Endothelial cell of umbilical vein (primary cell): ENCODE measurements around the gene C3orf52. TPM values are rescaled to one million over a fixed set of nuclear protein-coding genes. Genes with fewer than 3 reads are reported as not detected.

Experiments
- BruUV-seq: library from RNA; stranded (reverse); fragments of 400-500 nt; replicated peaks from 2 replicates; lab custom pipeline; 2021; lab: Mats Ljungman, UMichigan
- CTCF ChIA-PET: fragments of 300-600, 350-600 bp; sonication (Branson Sonifier 250); formaldehyde crosslinking; loops from one replicate; lab custom pipeline; 2021; ENCODE audit warnings: antibody characterized with exemption, inconsistent platforms; lab: Charles Lee
- POLR2A ChIA-PET: fragments of 300-600, 350-600 bp; sonication (Branson Sonifier 250); formaldehyde crosslinking; loops from one replicate; lab custom pipeline; 2021; ENCODE audit warnings: antibody characterized with exemption, inconsistent platforms; lab: Charles Lee
- DNase-seq: peaks from one replicate; pipeline ENCODE4 v3.0.0-alpha.2; 2011; ENCODE audit warnings: low read depth, low spot score
- FAIRE-seq: peaks from 2 replicates; lab custom pipeline; 2011; peaks lifted over from hg19 to GRCh38; lab: Jason Lieb, UNC
- H2AFZ ChIP-seq: 2 replicates; pipeline ENCODE4 v1.6.0; 2012; ENCODE audit warnings: low read depth, low read length, control low read depth, inconsistent platforms
- H3K27ac ChIP-seq: 2 replicates; pipeline ENCODE4 v1.5.1; 2011; ENCODE audit warnings: low read depth, mild to moderate bottlenecking, control low read depth, low read length, moderate library complexity; ENCODE audit not compliant: insufficient read depth
- H3K27me3 ChIP-seq, 2 experiments: 2 replicates each; pipeline versions ENCODE4 v1.6.0 to v1.6.1; 2011; ENCODE audit warnings: low read length in 2 of 2, mixed read lengths in 1 of 2; ENCODE audit not compliant: control insufficient read depth in 2 of 2, insufficient read depth in 2 of 2
- H3K36me3 ChIP-seq, 2 experiments: 2 replicates in 1 of 2; 3 replicates in 1 of 2; pipeline ENCODE4 v1.5.1; 2011; ENCODE audit warnings: low read length in 2 of 2, mild to moderate bottlenecking in 1 of 2, moderate library complexity in 1 of 2; ENCODE audit not compliant: control insufficient read depth in 2 of 2, insufficient read depth in 2 of 2; ENCODE audit errors: extremely low read depth in 1 of 2
- H3K4me1 ChIP-seq: 3 replicates; pipeline ENCODE4 v1.5.1; 2011; ENCODE audit warnings: mild to moderate bottlenecking, low read length; ENCODE audit not compliant: control insufficient read depth, insufficient read depth; ENCODE audit errors: extremely low read depth
- H3K4me2 ChIP-seq: 2 replicates; pipeline ENCODE4 v1.6.1; 2011; ENCODE audit warnings: low read length, control low read depth, mixed read lengths; ENCODE audit not compliant: insufficient read depth
- H3K4me3 ChIP-seq, 3 experiments: fragments of 200-600 bp in 1 of 3; sonication (generic), shearing (Covaris generic) in 1 of 3; replicated peaks in 1 of 3; 2 replicates each; pipeline ENCODE4 v1.5.1; 2011 to 2016; ENCODE audit warnings: control low read depth in 3 of 3, low read length in 3 of 3, mild to moderate bottlenecking in 2 of 3, inconsistent platforms in 1 of 3, low read depth in 1 of 3, moderate library complexity in 1 of 3; ENCODE audit not compliant: insufficient read depth in 1 of 3
- H3K79me2 ChIP-seq: 2 replicates; pipeline ENCODE4 v1.6.0; 2012; ENCODE audit warnings: low read length, inconsistent platforms; ENCODE audit not compliant: control insufficient read depth, insufficient read depth
- H3K9ac ChIP-seq: replicated peaks from 2 replicates; pipeline ENCODE3; 2011; ENCODE audit warnings: low read length, control low read depth; ENCODE audit not compliant: insufficient read depth; ENCODE audit errors: extremely low read depth
- H3K9me1 ChIP-seq: replicated peaks from 3 replicates; pipeline ENCODE4 v1.6.0; 2011; ENCODE audit warnings: mild to moderate bottlenecking, low read length; ENCODE audit not compliant: control insufficient read depth, insufficient read depth; ENCODE audit errors: extremely low read depth
- H3K9me3 ChIP-seq: replicated peaks from 2 replicates; pipeline ENCODE4 v1.5.1; 2012; ENCODE audit warnings: low read length, inconsistent platforms; ENCODE audit not compliant: control insufficient read depth, insufficient read depth
- H4K20me1 ChIP-seq: replicated peaks from 2 replicates; pipeline ENCODE3; 2011; ENCODE audit warnings: mild to moderate bottlenecking, low read length; ENCODE audit not compliant: control insufficient read depth, insufficient read depth; ENCODE audit errors: extremely low read depth
- CTCF ChIP-seq, 2 donors: IDR thresholded peaks; 1 replicate in 1 of 2; 2 replicates in 1 of 2; pipeline ENCODE4 v1.5.1; 2011; ENCODE audit warnings: low read length in 2 of 2, mild to moderate bottlenecking in 2 of 2, moderate library complexity in 2 of 2, control low read depth in 1 of 2, inconsistent platforms in 1 of 2, low read depth in 1 of 2; ENCODE audit not compliant: insufficient read depth in 1 of 2; ENCODE audit errors: extremely low read depth in 1 of 2
- FOS ChIP-seq: IDR thresholded peaks from 2 replicates; pipeline ENCODE4 v1.6.1; 2011; ENCODE audit warnings: mild to moderate bottlenecking, low read length, moderate library complexity, borderline replicate concordance; ENCODE audit not compliant: insufficient read depth
- MAX ChIP-seq: IDR thresholded peaks from 2 replicates; pipeline ENCODE4 v1.6.1; 2011; ENCODE audit not compliant: insufficient read depth, insufficient read length
- POLR2AphosphoS5 ChIP-seq: IDR thresholded peaks from 2 replicates; pipeline ENCODE4 v1.6.1; 2012; ENCODE audit warnings: low read depth, mild to moderate bottlenecking, control low read depth, low read length, moderate library complexity; ENCODE audit not compliant: insufficient read depth
- dilution Hi-C: fragments of 300-500 bp; cut with MboI; formaldehyde crosslinking; loops from one replicate; pipeline ENCODE4 v1.15.0; 2019; ENCODE audit warnings: low sequenced_read_pairs; ENCODE audit not compliant: extremely low pct_ligation_motif_present
- intact Hi-C: fragments of 100-400 bp; cut with micrococcal nuclease; formaldehyde crosslinking; loops from one replicate; pipeline ENCODE4 v1.10.0; 2022
- polyA plus RNA-seq, 4 experiments: library from polyadenylated mRNA; depleted of rRNA in 3 of 4; stranded (reverse) in 3 of 4; unstranded in 1 of 4; fragments of >200 nt; gene quantifications; 2 replicates each; pipeline versions ENCODE4 v1.2.1 to v1.2.3, GENCODE V29; 2011 to 2012; ENCODE audit warnings: missing spikeins in 1 of 4
- total RNA-seq: library from RNA; stranded (reverse); gene quantifications from 2 replicates; pipeline ENCODE4 v1.2.3, GENCODE V29; 2021

C3orf52 gene
- total and polyA plus RNA-seq, 2 donors (not counting 3 experiments of a cell fraction or from before 2014, with no cell fraction given): 4.2 to 4.6 TPM

- dilution Hi-C loops (no loop called here), intact Hi-C loops (loop anchor here (1.0 to 2.0 kb wide), 2 partner anchors 382 to 393 kb away; no protein-coding TSS in a partner anchor)
- H3K4me1 ChIP-seq: no peaks in the 10 kb centered on the region
- no peaks in the 10 kb centered on the region for H4K20me1 ChIP-seq
- ChIA-PET POLR2A (no interaction called here), CTCF (interaction anchor here (0.6 to 3.2 kb wide), 16 partner anchors 10 to 395 kb away, joined by 3 to 17 read pairs (median 4); no protein-coding TSS in a partner anchor)
- BruUV-seq: no TSS peak
- DNase-seq (no peak), FAIRE-seq (no peak)
- no peak overlapping the region for H3K4me2 ChIP-seq
- no peaks in the 10 kb centered on the region for H3K36me3 ChIP-seq
- H3K27ac ChIP-seq: no peak overlapping the region
- TF ChIP-seq FOS: no peak
- TF ChIP-seq POLR2AphosphoS5: no peak
- no peaks in the 10 kb centered on the region for H3K9me3 ChIP-seq
- H3K27me3 ChIP-seq: peaks cover 3 to 5% of the 10 kb centered on the region in 2 experiments
- H2AFZ ChIP-seq: no peak overlapping the region
- no peaks in the 10 kb centered on the region for H3K9me1 ChIP-seq
- H3K79me2 ChIP-seq: no peaks in the 10 kb centered on the region
- no peak overlapping the region for H3K9ac ChIP-seq
- H3K4me3 ChIP-seq: no peak overlapping the region
Observed at GRCh38 chr3:112137781-112138180, 51.6 kb downstream of the C3orf52 start.

GRCh38 chr3:112138219-112138969 lies 52.2 kb downstream of the C3orf52 start:
- Histone ChIP-seq H3K27me3 (peaks cover 3 to 5% of the 10 kb centered on the region in 2 experiments), H3K9ac (no peak overlapping the region), H3K9me1 (no peaks in the 10 kb centered on the region), H2AFZ (no peak overlapping the region), H3K4me3 (no peak overlapping the region), H3K4me2 (no peak overlapping the region), H3K36me3 (no peaks in the 10 kb centered on the region), H3K79me2 (no peaks in the 10 kb centered on the region), H3K9me3 (no peaks in the 10 kb centered on the region), H3K27ac (no peak overlapping the region), H3K4me1 (no peaks in the 10 kb centered on the region), H4K20me1 (no peaks in the 10 kb centered on the region)
- CTCF ChIA-PET: interaction anchor here (1.0 to 3.2 kb wide), 8 partner anchors 10 to 393 kb away, joined by 3 to 17 read pairs (median 7); no protein-coding TSS in a partner anchor
- POLR2A ChIA-PET: no interaction called here
- TF ChIP-seq POLR2AphosphoS5 (no peak), FOS (no peak), CTCF (IDR thresholded peaks at IDR 0.05; ENCODE audit: extremely low read depth in 1 of 2, insufficient read depth in 1 of 2, low read depth in 1 of 2, low read length in 2 of 2) (no peak), MAX (no peak)
- BruUV-seq: no TSS peak
- dilution Hi-C loops: no loop called here
- intact Hi-C loops: no loop called here
- no peak for FAIRE-seq
- DNase-seq: no peak
